ENCODE results near the gene ATG7.
"Not testable (repeated sequence)": the region's sequence is repeated elsewhere in the genome, so short reads cannot be mapped to it uniquely, and the experiment has no call there.

Gene ATG7

GRCh38 chr3:11400213-11400612, 128.0 kb downstream of the ATG7 start:
- no peak for DNase-seq (ENCODE audit: low read depth, low spot score)
- H3K4me3 ChIP-seq (ENCODE audit: low read length), result no peak overlapping the region

GRCh38 chr3:11401434-11401833, 129.2 kb downstream of the ATG7 start:
- DNase-seq (ENCODE audit: low read depth, low spot score), result no peak
- no peak overlapping the region for H3K4me3 ChIP-seq (ENCODE audit: low read length)

- H3K4me3 ChIP-seq (ENCODE audit: low read length), result no peak overlapping the region
- DNase-seq (ENCODE audit: low read depth, low spot score), result no peak
Measured at GRCh38 chr3:11405323-11405722, 133.1 kb downstream of the ATG7 start.

- DNase-seq (ENCODE audit: low read depth, low spot score), result no peak
- no peak overlapping the region for H3K4me3 ChIP-seq (ENCODE audit: low read length)
Measured at GRCh38 chr3:11407644-11408043, 135.4 kb downstream of the ATG7 start.

- not testable (repeated sequence) for H3K4me3 ChIP-seq (ENCODE audit: low read length); DNase-seq (ENCODE audit: low read depth, low spot score)
Measured at GRCh38 chr3:11408324-11408859, 136.2 kb downstream of the ATG7 start.

GRCh38 chr3:11410564-11410963, 138.4 kb downstream of the ATG7 start:
- H3K4me3 ChIP-seq (ENCODE audit: low read length), result no peak overlapping the region
- DNase-seq (ENCODE audit: low read depth, low spot score), result no peak

- no peak for DNase-seq (ENCODE audit: low read depth, low spot score)
- H3K4me3 ChIP-seq (ENCODE audit: low read length), result no peak overlapping the region
Measured at GRCh38 chr3:11411956-11412355, 139.8 kb downstream of the ATG7 start.

GRCh38 chr3:11413071-11413470, 140.9 kb downstream of the ATG7 start:
- no peak for DNase-seq (ENCODE audit: low read depth, low spot score)
- H3K4me3 ChIP-seq (ENCODE audit: low read length), result no peak overlapping the region

GRCh38 chr3:11415099-11415498, 142.9 kb downstream of the ATG7 start:
- H3K4me3 ChIP-seq (ENCODE audit: low read length), result no peak overlapping the region
- DNase-seq (ENCODE audit: low read depth, low spot score), result no peak

- no peak for DNase-seq (ENCODE audit: low read depth, low spot score)
- H3K4me3 ChIP-seq (ENCODE audit: low read length), result no peak overlapping the region
Measured at GRCh38 chr3:11420066-11420465, 147.9 kb downstream of the ATG7 start.

- DNase-seq (ENCODE audit: low read depth, low spot score), result peak; percentile 60
- no peak overlapping the region for H3K4me3 ChIP-seq (ENCODE audit: low read length)
Measured at GRCh38 chr3:11422291-11422690, 150.1 kb downstream of the ATG7 start.

GRCh38 chr3:11423868-11424267, 151.7 kb downstream of the ATG7 start:
- H3K4me3 ChIP-seq (ENCODE audit: low read length), result no peak overlapping the region

GRCh38 chr3:11424277-11424676, 152.1 kb downstream of the ATG7 start:
- no peak overlapping the region for H3K4me3 ChIP-seq (ENCODE audit: low read length)
- no peak for DNase-seq (ENCODE audit: low read depth, low spot score)

More at GRCh38 chr3:11423868-11424267, 151.7 kb downstream of the ATG7 start:
- no peak for DNase-seq (ENCODE audit: low read depth, low spot score)

GRCh38 chr3:11430207-11430606, 158.0 kb downstream of the ATG7 start:
- H3K4me3 ChIP-seq (ENCODE audit: low read length), result no peak overlapping the region

GRCh38 chr3:11430624-11431023, 158.4 kb downstream of the ATG7 start:
- no peak overlapping the region for H3K4me3 ChIP-seq (ENCODE audit: low read length)
- DNase-seq (ENCODE audit: low read depth, low spot score), result no peak

More at GRCh38 chr3:11430207-11430606, 158.0 kb downstream of the ATG7 start:
- no peak for DNase-seq (ENCODE audit: low read depth, low spot score)

GRCh38 chr3:11431319-11431718, 159.1 kb downstream of the ATG7 start:
- no peak for DNase-seq (ENCODE audit: low read depth, low spot score)
- H3K4me3 ChIP-seq (ENCODE audit: low read length), result no peak overlapping the region

- no peak for DNase-seq (ENCODE audit: low read depth, low spot score)
Measured at GRCh38 chr3:11434017-11434526, 161.9 kb downstream of the ATG7 start.

GRCh38 chr3:11434563-11435096, 162.4 kb downstream of the ATG7 start:
- H3K4me3 ChIP-seq (ENCODE audit: low read length), result no peak overlapping the region
- DNase-seq (ENCODE audit: low read depth, low spot score), result no peak

More at GRCh38 chr3:11434017-11434526, 161.9 kb downstream of the ATG7 start:
- H3K4me3 ChIP-seq (ENCODE audit: low read length), result no peak overlapping the region

GRCh38 chr3:11435440-11436165, 163.4 kb downstream of the ATG7 start:
- no peak for DNase-seq (ENCODE audit: low read depth, low spot score)
- H3K4me3 ChIP-seq (ENCODE audit: low read length), result no peak overlapping the region

- no peak overlapping the region for H3K4me3 ChIP-seq (ENCODE audit: low read length)
- no peak for DNase-seq (ENCODE audit: low read depth, low spot score)
Measured at GRCh38 chr3:11436775-11437174, 164.6 kb downstream of the ATG7 start.
